WTC11 (cell line): ENCODE measurements around the gene TMED1. TPM values are rescaled to one million over a fixed set of nuclear protein-coding genes. Genes with fewer than 3 reads are reported as not detected.
"Not testable (repeated sequence)": the region's sequence is repeated elsewhere in the genome, so short reads cannot be mapped to it uniquely, and the experiment has no call there.

ENCODE experiments used
- ATAC-seq: fragments of 200-7000 bp; cut with Tn5 transposase; 2 replicates; pipeline ENCODE4 v1.10.0; 2021; ENCODE audit warnings: mild to moderate bottlenecking, moderate library complexity
- CTCF ChIA-PET: fragments of 300-600 bp; sonication (Branson Sonifier 250); formaldehyde crosslinking; loops from one replicate; lab custom pipeline; 2021; ENCODE audit warnings: antibody characterized with exemption; lab: Charles Lee
- POLR2A ChIA-PET: fragments of 350-600 bp; sonication (Branson Sonifier 250); formaldehyde crosslinking; loops from one replicate; lab custom pipeline; 2021; ENCODE audit warnings: antibody characterized with exemption; lab: Charles Lee
- DNase-seq: peaks from one replicate; pipeline ENCODE4 v3.0.0; 2021; ENCODE audit warnings: low spot score
- H3K27ac Mint-ChIP-seq: 2 replicates; pipeline ENCODE4 v1.8.0; 2021; ENCODE audit warnings: mixed read lengths
- H3K27me3 Mint-ChIP-seq: 2 replicates; pipeline ENCODE4 v1.8.0; 2021; ENCODE audit warnings: low read depth, mild to moderate bottlenecking, moderate library complexity, mixed read lengths
- H3K36me3 Mint-ChIP-seq: 2 replicates; pipeline ENCODE4 v1.8.0; 2021; ENCODE audit warnings: mixed read lengths
- H3K4me1 Mint-ChIP-seq: 2 replicates; pipeline ENCODE4 v1.8.0; 2022; ENCODE audit warnings: mixed read lengths
- H3K4me3 Mint-ChIP-seq: 2 replicates; pipeline ENCODE4 v1.8.0; 2021; ENCODE audit warnings: mild to moderate bottlenecking, moderate library complexity, mixed read lengths
- H3K9me3 Mint-ChIP-seq: 2 replicates; pipeline ENCODE4 v1.8.0; 2021; ENCODE audit warnings: mixed read lengths
- CREM ChIP-seq: sonication (generic); formaldehyde crosslinking; IDR thresholded peaks from 2 replicates; pipeline ENCODE4 v1.8.1; 2022; ENCODE audit warnings: mild to moderate bottlenecking, missing genetic modification reagents, moderate library complexity
- E2F1 ChIP-seq: sonication (generic); formaldehyde crosslinking; IDR thresholded peaks from 2 replicates; pipeline ENCODE4 v1.8.0; 2022; ENCODE audit warnings: mild to moderate bottlenecking, missing genetic modification reagents
- E2F5 ChIP-seq: sonication (generic); formaldehyde crosslinking; IDR thresholded peaks from 2 replicates; pipeline ENCODE4 v1.8.1; 2022; ENCODE audit warnings: mild to moderate bottlenecking, moderate library complexity, missing genetic modification reagents
- EMX1 ChIP-seq: fragments of 250-450 bp; sonication (Bioruptor Pico); IDR thresholded peaks from 2 replicates; pipeline ENCODE4 v1.8.0; 2021; ENCODE audit warnings: mild to moderate bottlenecking
- GABPB1 ChIP-seq: sonication (generic); formaldehyde crosslinking; IDR thresholded peaks from 2 replicates; pipeline ENCODE4 v1.8.1; 2023; ENCODE audit warnings: mild to moderate bottlenecking, missing genetic modification reagents
- GTF2I ChIP-seq: fragments of 250-450 bp; sonication (Bioruptor Pico); conservative IDR thresholded peaks from 2 replicates; pipeline ENCODE4 v1.4.0; 2021; ENCODE audit warnings: mild to moderate bottlenecking
- JAZF1 ChIP-seq: fragments of 250-450 bp; sonication (Bioruptor Pico); IDR thresholded peaks from 2 replicates; pipeline ENCODE4 v1.9.0; 2021; ENCODE audit warnings: moderate library complexity, mild to moderate bottlenecking, inconsistent platforms
- RORB ChIP-seq: fragments of 250-450 bp; sonication (Bioruptor Pico); IDR thresholded peaks from 2 replicates; pipeline ENCODE4 v1.9.0; 2021; ENCODE audit warnings: mild to moderate bottlenecking
- SP1 ChIP-seq: sonication (generic); formaldehyde crosslinking; conservative IDR thresholded peaks from 2 replicates; pipeline ENCODE4 v1.8.1; 2022; ENCODE audit warnings: missing genetic modification reagents
- ZNF138 ChIP-seq: sonication (generic); formaldehyde crosslinking; conservative IDR thresholded peaks from 2 replicates; pipeline ENCODE4 v1.8.1; 2022; ENCODE audit warnings: mild to moderate bottlenecking, moderate library complexity, missing genetic modification reagents
- ZNF219 ChIP-seq: sonication (generic); formaldehyde crosslinking; IDR thresholded peaks from 2 replicates; pipeline ENCODE4 v1.8.0; 2023; ENCODE audit warnings: missing genetic modification reagents, mild to moderate bottlenecking, borderline replicate concordance
- total RNA-seq: library from RNA; stranded (reverse); gene quantifications from 3 replicates; pipeline ENCODE4 v1.2.3, GENCODE V29; 2021
- TF ChIP-seq, protein P1 (sequence below): sonication (generic); formaldehyde crosslinking; IDR thresholded peaks from 2 replicates; pipeline ENCODE4 v1.8.0; 2022; ENCODE audit warnings: mild to moderate bottlenecking, missing genetic modification reagents
- TF ChIP-seq, protein P2 (sequence below): fragments of 250-450 bp; sonication (Bioruptor Pico); conservative IDR thresholded peaks from 2 replicates; pipeline ENCODE4 v1.9.0; 2021; ENCODE audit warnings: mild to moderate bottlenecking
- TF ChIP-seq, protein P3 (sequence below): sonication (generic); formaldehyde crosslinking; conservative IDR thresholded peaks from 2 replicates; pipeline ENCODE4 v1.8.1; 2023; ENCODE audit warnings: mild to moderate bottlenecking, low read depth, missing genetic modification reagents, moderate library complexity

Gene TMED1
- total RNA-seq, 1 experiment from 2014 or later, result 28.5 TPM

DNA sequence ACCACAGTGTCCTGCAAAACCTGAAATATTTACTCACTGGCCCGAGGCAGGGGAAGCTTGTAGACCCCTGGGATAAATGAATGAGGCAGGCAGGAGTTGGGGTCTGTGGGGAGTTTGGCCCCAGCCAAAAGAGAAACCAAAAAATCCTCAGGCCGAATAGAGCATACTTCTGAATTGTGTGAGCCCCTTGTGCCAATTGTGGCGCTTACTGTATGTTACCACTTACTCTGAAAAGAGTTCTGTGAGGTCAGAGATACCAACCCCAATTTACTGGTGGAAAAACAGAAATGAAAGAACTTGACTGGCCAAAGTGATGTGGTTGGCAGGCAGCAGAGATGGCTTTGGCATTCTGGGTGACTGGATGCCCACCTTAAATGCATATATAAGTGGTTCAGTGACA is 42.2 kb upstream of the TMED1 start:
- no peak for DNase-seq
- CTCF ChIA-PET, result interaction anchor here (0.7 to 1.0 kb wide), 2 partner anchors 14 to 20 kb away, joined by 4 read pairs; no protein-coding TSS in a partner anchor
- Mint-ChIP-seq H3K4me3 (no peak overlapping the region), H3K9me3 (no peaks in the 10 kb centered on the region), H3K27ac (peak overlapping the region; percentile 96), H3K36me3 (0 out of 2 replicates have a peak, but pooled peaks cover 7% of the 10 kb centered on the region), H3K27me3 (no peaks in the 10 kb centered on the region; the same call in 1 of the 2 replicates), H3K4me1 (peaks cover 51% of the 10 kb centered on the region)
- POLR2A ChIA-PET, result interaction anchor here (2.2 kb wide), 1 partner anchor 10 kb away, joined by 9 read pairs; no protein-coding TSS in a partner anchor
- no peak for ATAC-seq
- TF ChIP-seq E2F5 (CRISPR knock-in tag) (no peak), EMX1 (CRISPR knock-in tag) (0 out of 2 replicates have a peak, but pooled peaks have one; percentile 14), JAZF1 (CRISPR knock-in tag) (no peak)
- TF ChIP-seq, protein P1, sequence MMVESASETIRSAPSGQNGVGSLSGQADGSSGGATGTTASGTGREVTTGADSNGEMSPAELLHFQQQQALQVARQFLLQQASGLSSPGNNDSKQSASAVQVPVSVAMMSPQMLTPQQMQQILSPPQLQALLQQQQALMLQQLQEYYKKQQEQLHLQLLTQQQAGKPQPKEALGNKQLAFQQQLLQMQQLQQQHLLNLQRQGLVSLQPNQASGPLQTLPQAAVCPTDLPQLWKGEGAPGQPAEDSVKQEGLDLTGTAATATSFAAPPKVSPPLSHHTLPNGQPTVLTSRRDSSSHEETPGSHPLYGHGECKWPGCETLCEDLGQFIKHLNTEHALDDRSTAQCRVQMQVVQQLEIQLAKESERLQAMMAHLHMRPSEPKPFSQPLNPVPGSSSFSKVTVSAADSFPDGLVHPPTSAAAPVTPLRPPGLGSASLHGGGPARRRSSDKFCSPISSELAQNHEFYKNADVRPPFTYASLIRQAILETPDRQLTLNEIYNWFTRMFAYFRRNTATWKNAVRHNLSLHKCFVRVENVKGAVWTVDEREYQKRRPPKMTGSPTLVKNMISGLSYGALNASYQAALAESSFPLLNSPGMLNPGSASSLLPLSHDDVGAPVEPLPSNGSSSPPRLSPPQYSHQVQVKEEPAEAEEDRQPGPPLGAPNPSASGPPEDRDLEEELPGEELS, result no peak

DNA sequence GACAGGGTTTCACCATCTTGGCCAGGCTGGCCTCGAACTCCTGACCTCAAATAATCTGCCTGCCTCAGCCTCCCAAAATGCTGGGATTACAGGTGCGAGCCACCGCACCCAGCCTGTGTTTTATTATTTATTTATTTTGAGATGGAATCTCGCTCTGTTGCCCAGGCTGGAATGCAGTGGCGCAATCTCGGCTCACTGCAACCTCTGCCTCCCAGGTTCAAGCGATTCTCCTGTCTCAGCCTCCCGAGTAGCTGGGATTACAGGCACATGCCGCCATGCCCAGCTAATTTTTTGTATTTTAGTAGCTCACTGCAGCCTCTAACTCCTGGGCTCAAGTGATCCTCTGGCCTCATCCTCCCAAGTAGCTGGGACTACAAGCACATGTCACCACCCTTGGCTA is 41.6 kb upstream of the TMED1 start:
- H3K4me3 Mint-ChIP-seq, DNase-seq, H3K27me3 Mint-ChIP-seq, POLR2A ChIA-PET, H3K9me3 Mint-ChIP-seq, H3K36me3 Mint-ChIP-seq, ATAC-seq: not testable (repeated sequence)
- peak overlapping the region; percentile 96 for H3K27ac Mint-ChIP-seq
- peaks cover 55% of the 10 kb centered on the region for H3K4me1 Mint-ChIP-seq
- CTCF ChIA-PET, result interaction anchor here (0.7 to 1.0 kb wide), 2 partner anchors 13 to 19 kb away, joined by 4 read pairs; no protein-coding TSS in a partner anchor

DNA sequence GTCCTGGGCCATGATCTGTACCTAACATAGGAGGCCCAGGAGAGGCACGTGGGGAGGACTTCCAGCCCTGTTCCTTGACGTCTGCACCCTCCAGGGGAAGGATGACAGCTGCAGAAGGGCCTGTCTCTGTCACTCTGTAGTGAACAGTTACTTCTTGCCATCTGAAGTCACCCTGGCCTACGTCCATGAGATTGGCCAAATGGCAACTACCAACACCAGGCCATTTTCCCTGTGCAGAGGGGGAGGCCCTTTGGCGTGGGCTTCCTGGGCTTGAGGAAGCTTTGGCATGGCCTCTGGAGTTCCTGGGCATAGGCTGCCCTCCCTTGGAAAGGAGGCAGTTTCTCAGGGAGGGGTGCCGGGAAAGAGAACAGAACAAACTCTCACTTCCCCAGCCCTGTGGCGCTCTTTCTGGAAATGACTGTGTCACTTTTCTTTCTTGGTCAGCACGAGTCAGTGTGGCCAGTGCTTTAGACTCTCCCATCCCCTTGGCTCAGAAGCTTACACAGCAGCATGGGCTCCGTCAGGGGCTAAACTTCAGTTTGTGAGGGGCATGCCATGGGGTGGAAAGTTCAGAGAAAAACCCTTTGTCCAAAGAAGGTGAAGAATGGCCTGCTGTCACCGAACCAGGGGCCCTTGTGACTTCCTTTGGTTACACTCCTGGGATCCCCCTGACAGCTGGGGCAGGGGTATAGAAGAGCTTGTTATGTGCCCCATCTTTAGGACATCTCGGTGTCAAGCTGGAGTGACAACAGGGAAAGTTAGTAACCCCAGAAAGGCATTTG is 40.6 kb upstream of the TMED1 start:
- POLR2A ChIA-PET, result no interaction called here
- ATAC-seq, result no peak
- no peak overlapping the region for H3K4me3 Mint-ChIP-seq

More for the DNA sequence above, 40.6 kb upstream of the TMED1 start:
- no peaks in the 10 kb centered on the region; the same call in 1 of the 2 replicates for H3K27me3 Mint-ChIP-seq
- 0 out of 2 replicates have a peak, but pooled peaks cover 7% of the 10 kb centered on the region for H3K36me3 Mint-ChIP-seq
- no peaks in the 10 kb centered on the region for H3K9me3 Mint-ChIP-seq
- peak overlapping the region; percentile 79 for H3K27ac Mint-ChIP-seq
- TF ChIP-seq ZNF138 (no peak), CREM (CRISPR knock-in tag) (no peak), RORB (no peak), ZNF219 (CRISPR knock-in tag) (no peak), SP1 (no peak), GABPB1 (no peak), GTF2I (CRISPR knock-in tag) (no peak), E2F1 (CRISPR knock-in tag) (no peak)
- TF ChIP-seq, protein P2, sequence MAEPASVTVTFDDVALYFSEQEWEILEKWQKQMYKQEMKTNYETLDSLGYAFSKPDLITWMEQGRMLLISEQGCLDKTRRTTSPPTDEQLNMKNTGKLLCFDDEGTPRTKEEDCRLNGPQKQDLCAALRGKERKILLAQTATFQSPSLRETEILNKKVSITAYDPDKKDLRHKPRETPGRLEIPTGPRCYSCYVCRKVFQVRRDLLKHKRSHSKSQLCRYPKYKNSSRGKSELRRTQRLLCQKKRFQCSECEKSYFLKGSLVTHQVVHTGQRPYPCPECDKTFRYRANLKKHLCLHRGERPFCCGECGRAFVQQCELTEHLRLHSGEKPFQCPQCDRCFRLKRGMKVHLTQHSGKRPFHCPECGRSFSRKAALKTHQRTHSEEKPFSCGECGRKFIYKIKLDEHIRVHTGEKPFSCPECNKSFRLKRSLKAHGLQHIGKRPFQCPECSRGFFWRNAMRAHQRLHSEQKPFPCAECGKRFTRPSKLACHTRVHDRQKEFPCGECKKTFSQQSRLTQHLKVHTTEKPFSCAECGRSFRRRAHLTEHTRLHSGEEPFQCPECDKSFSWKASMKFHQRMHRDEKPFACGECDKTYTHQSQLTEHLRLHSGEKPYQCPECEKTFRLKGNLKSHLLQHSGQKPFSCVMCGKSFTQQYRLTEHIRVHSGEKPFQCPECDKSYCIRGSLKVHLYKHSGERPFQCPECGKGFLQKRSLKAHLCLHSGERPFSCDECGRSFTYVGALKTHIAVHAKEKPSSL, result no peak
- TF ChIP-seq, protein P3, sequence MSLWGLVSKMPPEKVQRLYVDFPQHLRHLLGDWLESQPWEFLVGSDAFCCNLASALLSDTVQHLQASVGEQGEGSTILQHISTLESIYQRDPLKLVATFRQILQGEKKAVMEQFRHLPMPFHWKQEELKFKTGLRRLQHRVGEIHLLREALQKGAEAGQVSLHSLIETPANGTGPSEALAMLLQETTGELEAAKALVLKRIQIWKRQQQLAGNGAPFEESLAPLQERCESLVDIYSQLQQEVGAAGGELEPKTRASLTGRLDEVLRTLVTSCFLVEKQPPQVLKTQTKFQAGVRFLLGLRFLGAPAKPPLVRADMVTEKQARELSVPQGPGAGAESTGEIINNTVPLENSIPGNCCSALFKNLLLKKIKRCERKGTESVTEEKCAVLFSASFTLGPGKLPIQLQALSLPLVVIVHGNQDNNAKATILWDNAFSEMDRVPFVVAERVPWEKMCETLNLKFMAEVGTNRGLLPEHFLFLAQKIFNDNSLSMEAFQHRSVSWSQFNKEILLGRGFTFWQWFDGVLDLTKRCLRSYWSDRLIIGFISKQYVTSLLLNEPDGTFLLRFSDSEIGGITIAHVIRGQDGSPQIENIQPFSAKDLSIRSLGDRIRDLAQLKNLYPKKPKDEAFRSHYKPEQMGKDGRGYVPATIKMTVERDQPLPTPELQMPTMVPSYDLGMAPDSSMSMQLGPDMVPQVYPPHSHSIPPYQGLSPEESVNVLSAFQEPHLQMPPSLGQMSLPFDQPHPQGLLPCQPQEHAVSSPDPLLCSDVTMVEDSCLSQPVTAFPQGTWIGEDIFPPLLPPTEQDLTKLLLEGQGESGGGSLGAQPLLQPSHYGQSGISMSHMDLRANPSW, result no peak
- TF ChIP-seq, all 79 proteins: peak for 0
- DNase-seq, result no peak
- H3K4me1 Mint-ChIP-seq, result peaks cover 47% of the 10 kb centered on the region
- CTCF ChIA-PET, result no interaction called here
